GM23338 (cell line): ENCODE measurements around the gene ZNF664. TPM values are rescaled to one million over a fixed set of nuclear protein-coding genes. Genes with fewer than 3 reads are reported as not detected.

Experiments
- ATAC-seq: fragments of 200-7000 bp; cut with Tn5 transposase; 3 replicates; pipeline ENCODE4 v1.9.1; 2020
- DNase-seq: peaks from one replicate; pipeline ENCODE4 v3.0.0-alpha.2; 2015; ENCODE audit warnings: low spot score
- H2AFZ ChIP-seq: fragments of 200-600 bp; sonication (generic); 2 replicates; pipeline ENCODE4 v1.8.0; 2016; ENCODE audit warnings: antibody characterized with exemption, mild to moderate bottlenecking, moderate library complexity
- H3F3A ChIP-seq: fragments of 200-600 bp; sonication (generic); replicated peaks from 2 replicates; pipeline ENCODE4 v1.8.0; 2017; ENCODE audit warnings: antibody characterized with exemption, mixed run types, low read depth
- H3K27ac ChIP-seq: fragments of 200-600 bp; sonication (generic); 2 replicates; pipeline ENCODE4 v1.6.1; 2016; ENCODE audit warnings: low read depth
- H3K27me3 ChIP-seq: fragments of 200-600 bp; sonication (generic); 2 replicates; pipeline ENCODE4 v1.8.0; 2016; ENCODE audit warnings: mild to moderate bottlenecking, mixed run types, moderate library complexity; ENCODE audit not compliant: insufficient read depth
- H3K36me3 ChIP-seq: fragments of 200-600 bp; sonication (generic); 2 replicates; pipeline ENCODE4 v1.8.0; 2016; ENCODE audit warnings: mild to moderate bottlenecking; ENCODE audit not compliant: insufficient read depth
- H3K4me1 ChIP-seq: fragments of 200-600 bp; sonication (generic); 2 replicates; pipeline ENCODE4 v1.8.0; 2016; ENCODE audit warnings: mild to moderate bottlenecking, moderate library complexity; ENCODE audit not compliant: insufficient read depth
- H3K4me2 ChIP-seq: fragments of 200-600 bp; sonication (generic); 2 replicates; pipeline ENCODE4 v1.7.1; 2017; ENCODE audit warnings: mixed run types
- H3K4me3 ChIP-seq: fragments of 200-600 bp; sonication (generic); 2 replicates; pipeline ENCODE4 v1.6.1; 2016; ENCODE audit warnings: mixed run types
- H3K79me2 ChIP-seq: fragments of 200-600 bp; sonication (generic); replicated peaks from 2 replicates; pipeline ENCODE4 v1.8.0; 2017; ENCODE audit warnings: mild to moderate bottlenecking; ENCODE audit not compliant: insufficient read depth
- H3K9me2 ChIP-seq: fragments of 200-600 bp; sonication (generic); 2 replicates; pipeline ENCODE4 v1.8.0; 2017; ENCODE audit not compliant: insufficient read depth
- H4K20me1 ChIP-seq: fragments of 200-600 bp; sonication (generic); replicated peaks from 2 replicates; pipeline ENCODE4 v1.8.0; 2017; ENCODE audit warnings: mild to moderate bottlenecking; ENCODE audit not compliant: insufficient read depth
- H3K27ac Mint-ChIP-seq: 2 replicates; pipeline ENCODE4 v1.8.0; 2020; ENCODE audit warnings: inconsistent platforms, mild to moderate bottlenecking, moderate library complexity, mixed read lengths
- H3K27me3 Mint-ChIP-seq: 3 replicates; pipeline ENCODE4 v1.8.0; 2022; ENCODE audit warnings: low read depth, mild to moderate bottlenecking, moderate library complexity, mixed read lengths, inconsistent platforms; ENCODE audit not compliant: insufficient read depth, poor library complexity
- H3K36me3 Mint-ChIP-seq: 3 replicates; pipeline ENCODE4 v1.8.0; 2021; ENCODE audit warnings: low read depth, mild to moderate bottlenecking, inconsistent platforms, moderate library complexity, mixed read lengths
- H3K4me1 Mint-ChIP-seq: 3 replicates; pipeline ENCODE4 v1.8.0; 2020; ENCODE audit warnings: mild to moderate bottlenecking, inconsistent platforms, mixed read lengths
- H3K4me3 Mint-ChIP-seq: 3 replicates; pipeline ENCODE4 v1.8.0; 2021; ENCODE audit warnings: moderate library complexity, mild to moderate bottlenecking, inconsistent platforms, mixed read lengths
- H3K9me3 Mint-ChIP-seq: 3 replicates; pipeline ENCODE4 v1.8.0; 2020; ENCODE audit warnings: moderate library complexity, mild to moderate bottlenecking, inconsistent platforms, mixed read lengths
- EZH2 ChIP-seq: fragments of 200-600 bp; sonication (generic); IDR thresholded peaks from one replicate; pipeline ENCODE4 v1.8.0; 2017; ENCODE audit warnings: antibody characterized with exemption, mild to moderate bottlenecking, low read depth; ENCODE audit not compliant: unreplicated experiment
- NANOG ChIP-seq: IDR thresholded peaks from 2 replicates; pipeline ENCODE4 v1.6.1; 2016; ENCODE audit warnings: antibody characterized with exemption, borderline replicate concordance
- STAT1 ChIP-seq: IDR thresholded peaks from one replicate; pipeline ENCODE4 v1.6.1; 2016; ENCODE audit warnings: antibody characterized with exemption; ENCODE audit not compliant: unreplicated experiment
- ZNF114 ChIP-seq: fragments of 250-450 bp; sonication (Bioruptor Pico); IDR thresholded peaks from 2 replicates; pipeline ENCODE4 v1.5.0; 2020; ENCODE audit warnings: mild to moderate bottlenecking, moderate library complexity
- polyA plus RNA-seq: library from polyadenylated mRNA; unstranded; fragments of >200 nt; fragmentation: Nextera tagmentation; extraction: Ambion mirVana; gene quantifications from 2 replicates; pipeline ENCODE4 v1.2.1, GENCODE V29; 2016
- total RNA-seq: library from RNA; depleted of rRNA; stranded (reverse); fragments of >200 nt; shearing (Covaris generic); gene quantifications from 2 replicates; pipeline ENCODE4 v1.2.3, GENCODE V29; 2014
- TF ChIP-seq, protein P1 (sequence below), 2 experiments: fragments of 200-600 bp in 1 of 2; sonication (generic) in 1 of 2; conservative IDR thresholded peaks; 2 replicates each; pipeline versions ENCODE4 v1.5.1 to v1.6.1; 2016 to 2017; ENCODE audit warnings: antibody characterized with exemption in 2 of 2, low read depth in 2 of 2, mild to moderate bottlenecking in 2 of 2, moderate library complexity in 1 of 2
- TF ChIP-seq, protein P2 (sequence below): IDR thresholded peaks from one replicate; pipeline ENCODE4 v1.6.1; 2018; ENCODE audit warnings: antibody characterized with exemption; ENCODE audit not compliant: unreplicated experiment
- TF ChIP-seq, protein P3 (sequence below): fragments of 250-450 bp; sonication (Bioruptor Pico); IDR thresholded peaks from 2 replicates; pipeline ENCODE4 v1.5.0; 2020; ENCODE audit warnings: mild to moderate bottlenecking, moderate library complexity

Gene ZNF664
- total and polyA plus RNA-seq, 2 experiments from 2014 or later, result 8.1 to 35.2 TPM

DNA sequence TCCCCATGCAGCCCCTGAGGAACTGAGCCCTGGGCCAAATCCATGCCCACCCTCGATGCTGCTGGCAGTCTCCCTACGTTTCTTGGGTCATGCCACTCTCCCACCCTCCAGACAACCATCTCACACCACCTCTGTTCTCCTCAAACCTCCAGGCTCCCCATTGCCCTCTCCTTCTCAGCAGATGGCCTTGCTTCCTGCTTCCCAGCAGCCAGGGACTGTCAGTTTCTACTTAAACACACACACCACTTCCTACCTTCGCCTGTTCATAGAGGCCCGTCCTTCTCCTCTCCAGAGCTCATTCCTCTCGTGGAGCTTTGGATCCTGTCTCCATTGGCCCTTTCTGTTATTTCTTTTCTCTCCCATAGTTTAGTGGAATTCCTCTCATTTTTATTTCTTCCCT is 27.1 kb downstream of the ZNF664 start:
- H3K27me3 ChIP-seq, result no peaks in the 10 kb centered on the region
- no peak for TF ChIP-seq ZNF114 (CRISPR knock-in tag)
- no peak for TF ChIP-seq EZH2
- TF ChIP-seq, protein P1, sequence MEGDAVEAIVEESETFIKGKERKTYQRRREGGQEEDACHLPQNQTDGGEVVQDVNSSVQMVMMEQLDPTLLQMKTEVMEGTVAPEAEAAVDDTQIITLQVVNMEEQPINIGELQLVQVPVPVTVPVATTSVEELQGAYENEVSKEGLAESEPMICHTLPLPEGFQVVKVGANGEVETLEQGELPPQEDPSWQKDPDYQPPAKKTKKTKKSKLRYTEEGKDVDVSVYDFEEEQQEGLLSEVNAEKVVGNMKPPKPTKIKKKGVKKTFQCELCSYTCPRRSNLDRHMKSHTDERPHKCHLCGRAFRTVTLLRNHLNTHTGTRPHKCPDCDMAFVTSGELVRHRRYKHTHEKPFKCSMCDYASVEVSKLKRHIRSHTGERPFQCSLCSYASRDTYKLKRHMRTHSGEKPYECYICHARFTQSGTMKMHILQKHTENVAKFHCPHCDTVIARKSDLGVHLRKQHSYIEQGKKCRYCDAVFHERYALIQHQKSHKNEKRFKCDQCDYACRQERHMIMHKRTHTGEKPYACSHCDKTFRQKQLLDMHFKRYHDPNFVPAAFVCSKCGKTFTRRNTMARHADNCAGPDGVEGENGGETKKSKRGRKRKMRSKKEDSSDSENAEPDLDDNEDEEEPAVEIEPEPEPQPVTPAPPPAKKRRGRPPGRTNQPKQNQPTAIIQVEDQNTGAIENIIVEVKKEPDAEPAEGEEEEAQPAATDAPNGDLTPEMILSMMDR (conservative IDR thresholded peaks at IDR 0.05; ENCODE audit: low read depth in 2 of 2), result no peak
- TF ChIP-seq, protein P2, sequence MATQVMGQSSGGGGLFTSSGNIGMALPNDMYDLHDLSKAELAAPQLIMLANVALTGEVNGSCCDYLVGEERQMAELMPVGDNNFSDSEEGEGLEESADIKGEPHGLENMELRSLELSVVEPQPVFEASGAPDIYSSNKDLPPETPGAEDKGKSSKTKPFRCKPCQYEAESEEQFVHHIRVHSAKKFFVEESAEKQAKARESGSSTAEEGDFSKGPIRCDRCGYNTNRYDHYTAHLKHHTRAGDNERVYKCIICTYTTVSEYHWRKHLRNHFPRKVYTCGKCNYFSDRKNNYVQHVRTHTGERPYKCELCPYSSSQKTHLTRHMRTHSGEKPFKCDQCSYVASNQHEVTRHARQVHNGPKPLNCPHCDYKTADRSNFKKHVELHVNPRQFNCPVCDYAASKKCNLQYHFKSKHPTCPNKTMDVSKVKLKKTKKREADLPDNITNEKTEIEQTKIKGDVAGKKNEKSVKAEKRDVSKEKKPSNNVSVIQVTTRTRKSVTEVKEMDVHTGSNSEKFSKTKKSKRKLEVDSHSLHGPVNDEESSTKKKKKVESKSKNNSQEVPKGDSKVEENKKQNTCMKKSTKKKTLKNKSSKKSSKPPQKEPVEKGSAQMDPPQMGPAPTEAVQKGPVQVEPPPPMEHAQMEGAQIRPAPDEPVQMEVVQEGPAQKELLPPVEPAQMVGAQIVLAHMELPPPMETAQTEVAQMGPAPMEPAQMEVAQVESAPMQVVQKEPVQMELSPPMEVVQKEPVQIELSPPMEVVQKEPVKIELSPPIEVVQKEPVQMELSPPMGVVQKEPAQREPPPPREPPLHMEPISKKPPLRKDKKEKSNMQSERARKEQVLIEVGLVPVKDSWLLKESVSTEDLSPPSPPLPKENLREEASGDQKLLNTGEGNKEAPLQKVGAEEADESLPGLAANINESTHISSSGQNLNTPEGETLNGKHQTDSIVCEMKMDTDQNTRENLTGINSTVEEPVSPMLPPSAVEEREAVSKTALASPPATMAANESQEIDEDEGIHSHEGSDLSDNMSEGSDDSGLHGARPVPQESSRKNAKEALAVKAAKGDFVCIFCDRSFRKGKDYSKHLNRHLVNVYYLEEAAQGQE, result no peak
- TF ChIP-seq, protein P3, sequence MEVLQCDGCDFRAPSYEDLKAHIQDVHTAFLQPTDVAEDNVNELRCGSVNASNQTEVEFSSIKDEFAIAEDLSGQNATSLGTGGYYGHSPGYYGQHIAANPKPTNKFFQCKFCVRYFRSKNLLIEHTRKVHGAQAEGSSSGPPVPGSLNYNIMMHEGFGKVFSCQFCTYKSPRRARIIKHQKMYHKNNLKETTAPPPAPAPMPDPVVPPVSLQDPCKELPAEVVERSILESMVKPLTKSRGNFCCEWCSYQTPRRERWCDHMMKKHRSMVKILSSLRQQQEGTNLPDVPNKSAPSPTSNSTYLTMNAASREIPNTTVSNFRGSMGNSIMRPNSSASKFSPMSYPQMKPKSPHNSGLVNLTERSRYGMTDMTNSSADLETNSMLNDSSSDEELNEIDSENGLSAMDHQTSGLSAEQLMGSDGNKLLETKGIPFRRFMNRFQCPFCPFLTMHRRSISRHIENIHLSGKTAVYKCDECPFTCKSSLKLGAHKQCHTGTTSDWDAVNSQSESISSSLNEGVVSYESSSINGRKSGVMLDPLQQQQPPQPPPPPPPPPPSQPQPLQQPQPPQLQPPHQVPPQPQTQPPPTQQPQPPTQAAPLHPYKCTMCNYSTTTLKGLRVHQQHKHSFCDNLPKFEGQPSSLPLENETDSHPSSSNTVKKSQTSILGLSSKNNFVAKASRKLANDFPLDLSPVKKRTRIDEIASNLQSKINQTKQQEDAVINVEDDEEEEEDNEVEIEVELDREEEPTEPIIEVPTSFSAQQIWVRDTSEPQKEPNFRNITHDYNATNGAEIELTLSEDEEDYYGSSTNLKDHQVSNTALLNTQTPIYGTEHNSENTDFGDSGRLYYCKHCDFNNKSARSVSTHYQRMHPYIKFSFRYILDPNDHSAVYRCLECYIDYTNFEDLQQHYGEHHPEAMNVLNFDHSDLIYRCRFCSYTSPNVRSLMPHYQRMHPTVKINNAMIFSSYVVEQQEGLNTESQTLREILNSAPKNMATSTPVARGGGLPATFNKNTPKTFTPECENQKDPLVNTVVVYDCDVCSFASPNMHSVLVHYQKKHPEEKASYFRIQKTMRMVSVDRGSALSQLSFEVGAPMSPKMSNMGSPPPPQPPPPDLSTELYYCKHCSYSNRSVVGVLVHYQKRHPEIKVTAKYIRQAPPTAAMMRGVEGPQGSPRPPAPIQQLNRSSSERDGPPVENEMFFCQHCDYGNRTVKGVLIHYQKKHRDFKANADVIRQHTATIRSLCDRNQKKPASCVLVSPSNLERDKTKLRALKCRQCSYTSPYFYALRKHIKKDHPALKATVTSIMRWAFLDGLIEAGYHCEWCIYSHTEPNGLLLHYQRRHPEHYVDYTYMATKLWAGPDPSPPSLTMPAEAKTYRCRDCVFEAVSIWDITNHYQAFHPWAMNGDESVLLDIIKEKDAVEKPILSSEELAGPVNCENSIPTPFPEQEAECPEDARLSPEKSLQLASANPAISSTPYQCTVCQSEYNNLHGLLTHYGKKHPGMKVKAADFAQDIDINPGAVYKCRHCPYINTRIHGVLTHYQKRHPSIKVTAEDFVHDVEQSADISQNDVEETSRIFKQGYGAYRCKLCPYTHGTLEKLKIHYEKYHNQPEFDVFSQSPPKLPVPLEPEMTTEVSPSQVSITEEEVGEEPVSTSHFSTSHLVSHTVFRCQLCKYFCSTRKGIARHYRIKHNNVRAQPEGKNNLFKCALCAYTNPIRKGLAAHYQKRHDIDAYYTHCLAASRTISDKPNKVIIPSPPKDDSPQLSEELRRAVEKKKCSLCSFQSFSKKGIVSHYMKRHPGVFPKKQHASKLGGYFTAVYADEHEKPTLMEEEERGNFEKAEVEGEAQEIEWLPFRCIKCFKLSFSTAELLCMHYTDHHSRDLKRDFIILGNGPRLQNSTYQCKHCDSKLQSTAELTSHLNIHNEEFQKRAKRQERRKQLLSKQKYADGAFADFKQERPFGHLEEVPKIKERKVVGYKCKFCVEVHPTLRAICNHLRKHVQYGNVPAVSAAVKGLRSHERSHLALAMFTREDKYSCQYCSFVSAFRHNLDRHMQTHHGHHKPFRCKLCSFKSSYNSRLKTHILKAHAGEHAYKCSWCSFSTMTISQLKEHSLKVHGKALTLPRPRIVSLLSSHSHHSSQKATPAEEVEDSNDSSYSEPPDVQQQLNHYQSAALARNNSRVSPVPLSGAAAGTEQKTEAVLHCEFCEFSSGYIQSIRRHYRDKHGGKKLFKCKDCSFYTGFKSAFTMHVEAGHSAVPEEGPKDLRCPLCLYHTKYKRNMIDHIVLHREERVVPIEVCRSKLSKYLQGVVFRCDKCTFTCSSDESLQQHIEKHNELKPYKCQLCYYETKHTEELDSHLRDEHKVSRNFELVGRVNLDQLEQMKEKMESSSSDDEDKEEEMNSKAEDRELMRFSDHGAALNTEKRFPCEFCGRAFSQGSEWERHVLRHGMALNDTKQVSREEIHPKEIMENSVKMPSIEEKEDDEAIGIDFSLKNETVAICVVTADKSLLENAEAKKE (CRISPR knock-in tag), result no peak
- TF ChIP-seq NANOG, result no peak
- TF ChIP-seq STAT1, result no peak

More for the DNA sequence above, 27.1 kb downstream of the ZNF664 start:
- H3K36me3 Mint-ChIP-seq, result peaks cover 4% of the 10 kb centered on the region; the same call in 1 of the 3 replicates
- H4K20me1 ChIP-seq, result peaks cover 7% of the 10 kb centered on the region; the same call in 1 of the 2 replicates
- H3F3A ChIP-seq, result no peaks in the 10 kb centered on the region
- H3K36me3 ChIP-seq, result no peaks in the 10 kb centered on the region; the same call in 1 of the 2 replicates
- no peaks in the 10 kb centered on the region for H3K79me2 ChIP-seq
- H3K27ac ChIP-seq, result no peak overlapping the region
- H3K4me3 Mint-ChIP-seq, result no peak overlapping the region
- no peaks in the 10 kb centered on the region for H3K9me3 Mint-ChIP-seq
- no peak overlapping the region for H2AFZ ChIP-seq
- H3K4me1 Mint-ChIP-seq, result peaks cover 16% of the 10 kb centered on the region
- ATAC-seq, result no peak
- no peak for DNase-seq
- H3K4me3 ChIP-seq, result no peak overlapping the region
- H3K27ac Mint-ChIP-seq, result no peak overlapping the region
- H3K9me2 ChIP-seq, result no peaks in the 10 kb centered on the region
- no peaks in the 10 kb centered on the region for H3K27me3 Mint-ChIP-seq
- H3K4me2 ChIP-seq, result no peak overlapping the region
- H3K4me1 ChIP-seq, result peaks cover 9% of the 10 kb centered on the region
